Smooth muscle cell (in vitro differentiated cells): ENCODE measurements around the gene UNC5A. TPM values are rescaled to one million over a fixed set of nuclear protein-coding genes. Genes with fewer than 3 reads are reported as not detected.

Source experiments
- DNase-seq: peaks from one replicate; lab custom pipeline; 2025; ENCODE audit not compliant: unreplicated experiment; lab: John Stamatoyannopoulos, UW
- H2AFZ ChIP-seq: fragments of 200-600 bp; sonication (generic); 2 replicates; pipeline ENCODE4 v1.6.0; 2016; ENCODE audit warnings: antibody characterized with exemption, low read depth, mild to moderate bottlenecking
- H3F3A ChIP-seq: fragments of 200-600 bp; sonication (generic); 2 replicates; pipeline ENCODE4 v1.6.0; 2017; ENCODE audit warnings: antibody characterized with exemption, low read depth
- H3K27ac ChIP-seq: fragments of 200-600 bp; sonication (generic); 2 replicates; pipeline ENCODE4 v1.5.1; 2016; ENCODE audit warnings: low read depth, mild to moderate bottlenecking
- H3K27me3 ChIP-seq: fragments of 200-600 bp; sonication (generic); 2 replicates; pipeline ENCODE4 v1.6.1; 2016; ENCODE audit warnings: low read depth, mild to moderate bottlenecking
- H3K36me3 ChIP-seq: fragments of 200-600 bp; sonication (generic); 2 replicates; pipeline ENCODE4 v1.5.1; 2016; ENCODE audit warnings: low read depth
- H3K4me1 ChIP-seq: fragments of 200-600 bp; sonication (generic); 2 replicates; pipeline ENCODE4 v1.5.1; 2016; ENCODE audit warnings: low read depth
- H3K4me2 ChIP-seq: fragments of 200-600 bp; sonication (generic); 2 replicates; pipeline ENCODE4 v1.6.0; 2016; ENCODE audit warnings: mild to moderate bottlenecking
- H3K4me3 ChIP-seq: fragments of 200-600 bp; sonication (generic); 2 replicates; pipeline ENCODE4 v1.5.1; 2016; ENCODE audit warnings: mild to moderate bottlenecking
- H3K79me2 ChIP-seq: fragments of 200-600 bp; sonication (generic); 2 replicates; pipeline ENCODE4 v1.6.0; 2016; ENCODE audit warnings: low read depth, mild to moderate bottlenecking
- H3K9ac ChIP-seq: fragments of 200-600 bp; sonication (generic); 2 replicates; pipeline ENCODE4 v1.6.0; 2016; ENCODE audit warnings: low read depth
- H3K9me3 ChIP-seq: fragments of 200-600 bp; sonication (generic); replicated peaks from 2 replicates; pipeline ENCODE4 v1.5.1; 2016; ENCODE audit warnings: low read depth
- H4K20me1 ChIP-seq: fragments of 200-600 bp; sonication (generic); 2 replicates; pipeline ENCODE4 v1.6.0; 2016; ENCODE audit warnings: low read depth
- CTCF ChIP-seq: fragments of 200-600 bp; sonication (generic); IDR thresholded peaks from 2 replicates; pipeline ENCODE4 v1.5.1; 2017; ENCODE audit warnings: borderline replicate concordance, mild to moderate bottlenecking, antibody characterized with exemption; ENCODE audit not compliant: insufficient read depth, poor library complexity, severe bottlenecking
- WGBS: methylation state at CpG from one replicate; pipeline ENCODE4 v1.1.7; 2016; ENCODE audit warnings: low lambda C conversion rate; 5-methylcytosine and 5-hydroxymethylcytosine counted together
- polyA plus RNA-seq: library from polyadenylated mRNA; unstranded; fragments of >200 nt; fragmentation: Nextera tagmentation; extraction: Ambion mirVana; gene quantifications from 2 replicates; pipeline ENCODE4 v1.2.1, GENCODE V29; 2016
- total RNA-seq: library from RNA; depleted of rRNA; stranded (reverse); fragments of >200 nt; gene quantifications from 2 replicates; pipeline ENCODE4 v1.2.3, GENCODE V29; 2014

Gene UNC5A
- total and polyA plus RNA-seq, 2 experiments from 2014 or later: not detected

- Histone ChIP-seq H3K79me2 (no peaks in the 10 kb centered on the region), H3K27ac (no peak overlapping the region), H3K9ac (no peak overlapping the region), H3K36me3 (no peaks in the 10 kb centered on the region), H3K9me3 (no peaks in the 10 kb centered on the region), H3K4me2 (no peak overlapping the region), H3K4me3 (no peak overlapping the region), H2AFZ (no peak overlapping the region), H3K27me3 (peaks cover 32% of the 10 kb centered on the region), H4K20me1 (no peaks in the 10 kb centered on the region), H3K4me1 (no peaks in the 10 kb centered on the region), H3F3A (no peaks in the 10 kb centered on the region)
- no peak for DNase-seq
- WGBS: 94% methylated on average over 8 of the region's 8 CpGs
- TF ChIP-seq CTCF: no peak
Observed at GRCh38 chr5:176802116-176802784, 8.1 kb upstream of the UNC5A start.

GRCh38 chr5:176803068-176803942, 7.1 kb upstream of the UNC5A start:
- TF ChIP-seq CTCF: no peak
- H3K9ac ChIP-seq: no peak overlapping the region
- H2AFZ ChIP-seq: no peak overlapping the region
- 74% methylated on average over 24 of the region's 24 CpGs for WGBS
- no peaks in the 10 kb centered on the region for H3K4me1 ChIP-seq
- no peaks in the 10 kb centered on the region for H3K79me2 ChIP-seq
- DNase-seq: no peak
- no peaks in the 10 kb centered on the region for H3K36me3 ChIP-seq
- H3F3A ChIP-seq: no peaks in the 10 kb centered on the region
- peaks cover 32% of the 10 kb centered on the region for H3K27me3 ChIP-seq
- no peak overlapping the region for H3K4me2 ChIP-seq
- no peaks in the 10 kb centered on the region for H3K9me3 ChIP-seq
- H3K4me3 ChIP-seq: no peak overlapping the region
- H3K27ac ChIP-seq: no peak overlapping the region
- no peaks in the 10 kb centered on the region for H4K20me1 ChIP-seq

DNA sequence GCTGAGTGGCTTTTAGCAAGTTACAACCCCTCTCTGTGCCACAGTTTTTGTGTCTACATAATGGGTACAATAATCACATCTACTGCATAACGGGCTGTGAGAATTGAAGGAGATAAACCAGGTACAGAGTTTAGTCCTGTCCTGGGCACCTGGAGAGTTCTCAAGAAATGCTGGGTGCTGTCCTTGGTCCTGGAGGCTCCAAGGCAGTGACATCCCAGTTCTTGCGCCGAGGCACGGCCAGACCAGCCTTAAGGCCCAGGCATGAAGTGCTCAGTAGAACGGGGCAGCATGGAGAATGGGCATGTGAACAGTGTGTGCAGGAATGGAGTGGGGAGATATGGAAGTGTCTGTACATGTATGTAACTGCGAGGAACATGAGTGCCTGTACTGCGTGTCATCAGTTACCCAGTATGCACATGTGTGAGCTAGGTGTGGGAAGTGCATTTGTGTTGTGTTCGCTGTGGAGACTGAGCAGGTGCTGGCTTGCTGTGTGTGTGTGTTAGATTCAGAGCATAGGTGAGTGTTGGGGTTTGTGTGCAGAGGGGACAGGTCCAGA, 6.3 kb upstream of the UNC5A start:
- Histone ChIP-seq H3K36me3 (no peaks in the 10 kb centered on the region), H3K4me1 (no peaks in the 10 kb centered on the region), H2AFZ (no peak overlapping the region), H3K9me3 (no peaks in the 10 kb centered on the region), H3K79me2 (no peaks in the 10 kb centered on the region), H3K27me3 (peaks cover 38% of the 10 kb centered on the region), H3F3A (no peaks in the 10 kb centered on the region), H4K20me1 (no peaks in the 10 kb centered on the region), H3K4me2 (no peak overlapping the region), H3K9ac (no peak overlapping the region), H3K4me3 (no peak overlapping the region), H3K27ac (no peak overlapping the region)
- no peak for TF ChIP-seq CTCF
- DNase-seq: no peak
- WGBS: 61% methylated on average over 8 of the region's 8 CpGs
